Fibroblast of villous mesenchyme (primary cell): ENCODE measurements around the gene PPM1F. TPM values are rescaled to one million over a fixed set of nuclear protein-coding genes. Genes with fewer than 3 reads are reported as not detected.

Experiments
- DNase-seq: peaks from one replicate; pipeline ENCODE4 v3.0.0-alpha.2; 2010; ENCODE audit warnings: low read depth
- H3K4me3 ChIP-seq: 2 replicates; pipeline ENCODE4 v1.5.1; 2011; ENCODE audit warnings: low read depth, mild to moderate bottlenecking, low read length
- CTCF ChIP-seq: IDR thresholded peaks from 2 replicates; pipeline ENCODE4 v1.5.1; 2012; ENCODE audit warnings: low read depth, mild to moderate bottlenecking, low read length; ENCODE audit not compliant: insufficient read depth
- total RNA-seq: library from RNA; depleted of rRNA; stranded (reverse); fragments of >200 nt; gene quantifications from 2 replicates; pipeline ENCODE4 v1.2.3, GENCODE V29; 2012

Gene PPM1F
- total RNA-seq, 1 donor, result 36.7 TPM

DNA sequence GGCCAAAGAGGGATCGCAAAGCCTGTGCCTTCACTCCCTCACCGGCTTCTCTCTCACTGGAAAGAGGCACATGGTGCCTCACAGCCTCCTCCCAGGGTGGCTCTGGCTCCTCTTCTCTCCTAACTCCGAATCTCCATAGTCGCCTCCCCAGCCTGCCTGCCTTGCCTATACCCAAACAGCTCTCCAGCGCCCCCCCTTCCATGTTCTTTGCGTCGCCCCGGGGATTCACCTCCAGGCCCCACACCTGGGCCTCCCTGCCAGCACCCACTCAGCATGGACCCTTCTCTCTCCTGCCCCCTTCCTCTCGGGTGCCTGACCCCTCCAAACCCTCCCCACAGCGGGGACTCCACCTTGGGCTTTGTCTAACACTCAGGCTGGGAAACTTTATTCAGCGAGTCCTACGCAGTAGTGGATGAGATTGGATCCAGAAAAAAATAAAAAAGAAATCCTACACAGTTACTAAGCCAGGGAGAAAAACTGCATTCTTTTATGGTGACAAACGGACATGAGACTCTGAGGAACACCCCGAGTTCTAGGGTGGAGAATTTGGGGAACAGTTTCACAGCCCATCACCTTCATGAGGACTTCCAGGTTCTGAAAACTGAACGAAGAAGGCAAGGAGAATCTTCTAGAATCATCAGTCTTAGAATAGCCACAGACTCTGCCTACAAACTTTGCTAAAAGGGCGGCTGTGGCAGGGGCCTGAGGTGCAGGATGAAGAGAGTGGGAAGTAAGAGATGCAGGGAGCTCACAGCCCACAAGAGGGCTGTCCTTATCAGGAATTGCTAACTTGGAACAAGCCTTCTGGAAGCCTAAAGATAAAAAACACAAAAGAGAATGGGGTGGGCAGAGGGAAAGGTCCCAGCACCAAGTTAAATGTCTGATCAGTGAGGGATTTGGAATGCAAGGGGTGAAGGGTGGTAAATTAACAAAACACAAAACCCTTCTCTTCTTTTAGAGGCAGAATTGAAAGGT is 5.3 kb downstream of the PPM1F start:
- H3K4me3 ChIP-seq, result no peak overlapping the region
- DNase-seq, result peak; percentile 48

GRCh38 chr22:21946262-21946925 is 6.3 kb downstream of the PPM1F start:
- H3K4me3 ChIP-seq, result no peak overlapping the region
- TF ChIP-seq CTCF, result no peak
- DNase-seq, result no peak

More for the DNA sequence above, 5.3 kb downstream of the PPM1F start:
- peak; percentile 59 for TF ChIP-seq CTCF

- TF ChIP-seq CTCF, result no peak
- H3K4me3 ChIP-seq, result no peak overlapping the region
- no peak for DNase-seq
These were observed 7.0 kb downstream of the PPM1F start for GRCh38 chr22:21945453-21946261.

DNA sequence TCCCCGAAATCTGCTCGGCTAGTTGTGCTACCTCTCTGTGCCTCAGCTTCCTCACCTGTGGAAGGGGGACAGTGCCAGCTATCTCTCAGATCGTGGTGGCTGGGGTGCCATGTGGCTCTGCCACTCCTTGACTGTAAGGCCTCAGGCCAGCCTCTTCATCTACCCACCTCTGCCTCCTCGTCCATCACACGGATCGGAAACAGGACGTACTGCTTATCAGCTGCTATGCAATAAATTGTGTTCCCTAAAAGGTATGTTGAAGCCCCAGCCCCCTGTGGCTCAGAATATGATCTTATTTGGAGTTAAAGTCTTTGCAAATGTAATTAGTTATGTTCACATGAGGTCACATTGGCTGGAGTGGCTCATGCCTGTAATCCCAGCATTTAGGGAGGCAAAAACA is 7.8 kb downstream of the PPM1F start:
- TF ChIP-seq CTCF, result no peak
- DNase-seq, result no peak
- H3K4me3 ChIP-seq, result no peak overlapping the region

GRCh38 chr22:21943571-21944448 is 8.8 kb downstream of the PPM1F start:
- TF ChIP-seq CTCF, result no peak
- H3K4me3 ChIP-seq, result no peak overlapping the region
- DNase-seq, result no peak
